Vein endothelial cell (primary cell): ENCODE measurements around the gene MAGEA9B. TPM values are rescaled to one million over a fixed set of nuclear protein-coding genes. Genes with fewer than 3 reads are reported as not detected.

Experiments used
- total RNA-seq: library from RNA; depleted of rRNA; stranded (reverse); fragments of >200 nt; gene quantifications from 2 replicates; pipeline ENCODE4 v1.2.3, GENCODE V29; 2012

The MAGEA9B gene, protein sequence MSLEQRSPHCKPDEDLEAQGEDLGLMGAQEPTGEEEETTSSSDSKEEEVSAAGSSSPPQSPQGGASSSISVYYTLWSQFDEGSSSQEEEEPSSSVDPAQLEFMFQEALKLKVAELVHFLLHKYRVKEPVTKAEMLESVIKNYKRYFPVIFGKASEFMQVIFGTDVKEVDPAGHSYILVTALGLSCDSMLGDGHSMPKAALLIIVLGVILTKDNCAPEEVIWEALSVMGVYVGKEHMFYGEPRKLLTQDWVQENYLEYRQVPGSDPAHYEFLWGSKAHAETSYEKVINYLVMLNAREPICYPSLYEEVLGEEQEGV
- not detected in 2 replicates for total RNA-seq

DNA sequence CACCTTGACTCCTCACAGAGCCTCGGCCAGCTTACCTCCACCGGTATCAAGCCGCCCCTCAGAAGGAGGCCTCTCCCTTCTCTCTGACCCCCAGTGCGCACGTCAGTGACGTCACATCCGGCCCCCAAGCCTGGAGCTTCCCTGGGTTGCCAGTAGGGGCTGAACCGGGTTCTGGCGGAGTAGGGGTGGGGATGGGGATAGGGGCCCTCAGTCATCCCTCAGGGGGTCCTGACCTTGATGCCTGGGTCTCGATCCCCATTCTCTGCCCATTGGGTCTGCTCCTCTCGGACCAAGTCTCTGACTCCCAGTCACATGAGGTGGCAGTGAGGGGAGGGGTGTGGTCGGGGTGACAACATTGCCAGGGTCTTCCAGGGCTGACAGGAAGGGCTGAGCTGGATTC lies at the start of gene MAGEA9B:
Gene MAGEA9B, minus strand, starts transcription at position 101 of the 400 bp plus-strand sequence. CDS start 4,280 bp downstream, outside the sequence.

DNA sequence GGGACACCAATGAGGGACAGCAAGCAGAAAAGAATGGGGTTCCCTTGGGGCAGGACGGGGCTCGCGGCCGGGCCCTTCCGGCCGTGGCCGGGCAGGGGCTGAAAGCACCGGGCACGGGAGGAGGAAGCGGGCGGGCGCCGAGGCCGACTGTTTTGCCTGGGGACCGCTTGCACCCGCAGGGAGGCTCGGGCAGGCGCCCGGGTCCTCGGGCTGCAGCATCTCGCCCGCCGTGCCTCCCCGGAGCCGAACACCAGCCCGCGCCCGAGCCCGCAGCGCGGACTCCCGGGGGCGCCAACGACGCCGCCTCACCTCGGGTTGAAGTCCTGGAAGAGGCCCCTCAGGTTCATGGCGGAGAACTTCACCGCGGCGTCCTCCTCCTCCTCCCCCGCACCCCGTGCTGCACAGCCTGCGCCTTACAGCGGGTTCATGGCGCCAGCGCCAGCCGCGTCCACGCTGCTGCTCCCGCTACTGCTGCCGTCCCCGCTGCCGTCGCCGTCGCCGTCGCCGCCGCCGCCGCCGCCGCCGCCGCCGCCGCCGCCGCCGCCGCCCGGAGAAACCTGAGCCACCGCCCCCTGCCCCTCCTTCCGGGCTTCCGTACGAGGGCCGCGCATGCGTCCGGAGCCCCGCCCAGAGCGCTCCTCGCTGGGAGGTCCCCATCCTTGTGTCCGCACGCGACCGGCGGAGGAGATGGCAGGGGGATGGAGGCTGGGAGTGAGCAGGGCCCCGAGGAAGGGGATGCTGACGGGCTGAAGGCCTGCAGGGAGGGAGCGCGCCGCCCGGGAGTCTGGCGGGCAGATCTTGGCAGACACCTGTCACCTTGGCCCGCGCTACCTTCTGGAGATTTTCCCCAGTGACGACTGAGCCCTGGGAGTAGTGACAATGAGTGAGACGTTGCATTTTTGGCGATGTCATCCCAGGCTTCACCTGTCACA lies 44.2 kb upstream of the MAGEA9B start, which contains the start of gene TMEM185A:
Gene TMEM185A, minus strand, starts transcription at position 559 of the 932 bp plus-strand sequence. Its CDS starts 212 bp downstream, at position 347.

DNA sequence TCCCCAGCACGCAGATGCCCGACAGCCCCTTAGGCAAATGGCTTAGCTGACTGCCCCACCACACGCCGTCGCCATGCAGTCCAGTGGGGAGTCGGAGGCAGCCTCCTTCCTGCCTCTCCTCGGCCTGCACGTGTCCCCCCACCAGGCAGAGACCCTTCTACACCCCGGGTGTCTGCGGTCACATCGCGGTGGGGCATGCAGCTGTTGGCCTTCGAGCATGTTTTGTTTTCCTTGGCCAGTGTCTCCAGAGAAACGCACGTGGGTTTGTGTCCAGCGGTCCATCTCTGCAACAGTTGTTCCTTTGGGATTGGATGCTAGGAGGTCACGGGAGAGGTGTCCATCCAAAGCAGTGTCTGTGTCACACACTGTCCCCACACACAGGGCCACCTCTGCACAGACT lies 8.0 kb upstream of the MAGEA9B start, which contains the start of gene HSFX2:
Gene HSFX2, minus strand, starts transcription at position 101 of the 400 bp plus-strand sequence. CDS start 614 bp downstream, outside the sequence.

DNA sequence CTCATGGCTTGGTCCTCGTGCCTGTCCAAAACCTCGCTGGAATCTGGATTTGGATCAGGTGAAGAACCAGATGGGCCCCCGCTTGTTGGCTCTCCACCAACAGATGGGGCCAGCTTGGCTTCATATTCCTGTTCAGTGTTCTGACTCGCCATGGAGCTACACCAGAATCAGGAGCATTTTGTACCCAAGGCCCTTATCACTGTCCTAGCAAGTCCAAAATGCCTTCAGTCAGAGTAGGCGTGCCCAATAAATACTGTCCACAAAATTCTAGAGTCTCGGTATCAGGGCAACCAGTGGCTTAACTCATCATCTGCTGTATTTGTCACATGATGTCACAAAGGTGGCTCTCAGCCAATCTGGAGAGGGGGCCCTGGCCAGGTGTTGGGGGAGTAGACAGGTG lies 37.6 kb downstream of the MAGEA9B start, which contains the start of gene HSFX3:
Gene HSFX3, minus strand, starts transcription at position 224 of the 400 bp plus-strand sequence. Its CDS starts 72 bp downstream, at position 152.

DNA sequence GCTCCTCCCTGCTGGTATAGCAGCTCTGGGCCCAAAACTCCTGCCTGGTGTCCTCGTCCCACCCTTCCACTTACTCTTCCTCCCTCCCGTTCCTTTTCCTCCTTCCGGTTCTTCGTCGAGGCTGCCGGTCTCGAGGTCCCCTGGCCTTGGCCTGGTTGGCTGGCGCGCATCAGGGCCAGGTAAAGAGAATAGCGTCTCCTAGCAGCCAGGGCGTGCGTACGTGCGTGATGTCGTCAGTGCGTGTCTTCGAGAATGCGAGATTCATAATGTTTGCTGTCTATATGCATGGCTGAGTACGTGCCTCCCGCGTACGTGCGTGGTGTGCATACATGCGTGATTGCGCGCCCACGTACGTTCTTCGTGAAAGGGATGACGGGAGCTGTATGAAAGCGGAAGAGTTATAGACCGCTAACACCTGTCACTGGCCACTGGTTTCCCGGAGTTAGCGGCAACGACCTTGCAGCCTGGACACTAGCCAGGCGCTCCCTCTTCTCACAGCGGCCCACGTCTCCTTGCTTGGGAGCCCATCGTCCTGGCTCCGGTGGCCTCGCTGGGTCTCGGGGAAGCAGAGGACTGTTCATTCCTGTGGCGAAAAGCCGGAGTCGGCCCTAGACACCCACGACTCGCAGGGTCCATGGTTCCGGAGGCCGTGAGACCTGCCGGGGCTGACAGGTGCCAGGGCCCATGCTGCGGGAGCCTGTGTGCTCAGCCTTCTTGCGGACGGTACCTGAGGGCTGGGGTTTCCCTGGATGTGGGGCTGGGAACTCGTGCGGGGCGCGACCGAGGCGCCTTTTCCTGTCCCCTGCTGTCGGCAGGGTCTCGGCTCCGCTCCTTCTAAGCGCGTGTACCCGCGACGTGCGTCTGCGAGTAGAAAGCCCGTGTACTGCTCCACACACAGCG lies 46.4 kb downstream of the MAGEA9B start, which contains the start of gene EOLA1:
Gene EOLA1, plus strand, starts transcription at position 392 of the 900 bp plus-strand sequence. CDS start 4,619 bp downstream, outside the sequence.

Other genes starting within 250 kb of the MAGEA9B start
- gene IDS, start 82.2 kb downstream of the MAGEA9B start, total RNA-seq, result 45.4 and 51.2 TPM in 2 replicates
- gene EOLA1, start 46.4 kb downstream of the MAGEA9B start, total RNA-seq, result 12.9 and 14.0 TPM in 2 replicates
- gene HSFX3, start 37.5 kb downstream of the MAGEA9B start, total RNA-seq, result not detected in 2 replicates
- gene HSFX2, start 7.9 kb upstream of the MAGEA9B start, total RNA-seq, result not detected in 2 replicates
- 17.6 and 18.4 TPM in 2 replicates for gene TMEM185A, start 44.3 kb upstream of the MAGEA9B start, total RNA-seq
- not detected in 2 replicates for gene MAGEA11, start 124.6 kb upstream of the MAGEA9B start, total RNA-seq
- gene HSFX1, start 186.6 kb upstream of the MAGEA9B start, total RNA-seq, result 0.33 and 0.67 TPM in 2 replicates
- not detected in 2 replicates for gene MAGEA9, start 194.5 kb upstream of the MAGEA9B start, total RNA-seq